Head of caudate nucleus (tissue), 42 donors: ENCODE measurements around the gene GPX2.

ENCODE experiments used
- DNase-seq, 42 donors: peaks; one replicate each; pipeline versions ENCODE4 v3.0.0 to v3.0.0-alpha.2; 2020 to 2021; ENCODE audit warnings: mixed read lengths in 7 of 42
- intact Hi-C: fragments of 100-400 bp; cut with DNase I; formaldehyde crosslinking; loops from one replicate; pipeline ENCODE4 v1.15.0; 2022

Gene GPX2

GRCh38 chr14:64945431-64946178, 3.1 kb upstream of the GPX2 start:
- peak in 2 of 42 donors; percentile 13 to 23 for DNase-seq
- intact Hi-C loops, result no loop called here

GRCh38 chr14:64944861-64945260, 2.3 kb upstream of the GPX2 start:
- DNase-seq, result peak in 2 of 42 donors; percentile 10 to 21
- intact Hi-C loops, result no loop called here

DNA sequence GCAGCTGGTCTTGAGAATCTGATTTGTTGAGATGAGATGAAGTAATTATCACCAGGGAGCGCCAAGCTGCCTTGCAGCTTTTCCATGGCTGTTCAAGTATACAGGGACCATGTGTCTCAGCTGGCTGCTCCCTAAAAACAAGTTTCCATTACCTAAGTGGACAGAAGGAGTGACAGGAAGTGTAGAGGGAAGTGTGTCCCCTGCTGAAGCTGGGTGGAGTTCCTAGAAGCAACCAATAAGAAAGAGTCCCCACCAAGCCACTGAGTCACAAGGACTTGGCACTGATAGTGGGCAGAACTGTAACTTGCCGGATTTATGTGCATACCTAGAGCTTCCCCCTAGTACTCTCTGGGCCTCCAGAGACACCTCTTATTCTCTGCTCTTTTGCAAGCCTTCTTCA, 1.5 kb upstream of the GPX2 start:
- DNase-seq, result peak in 2 of 42 donors; percentile 8 to 19
- intact Hi-C loops, result no loop called here

GRCh38 chr14:64943556-64943955, 1.0 kb upstream of the GPX2 start:
- intact Hi-C loops, result no loop called here
- peak in 2 of 42 donors; percentile 11 to 14 for DNase-seq

- intact Hi-C loops, result no loop called here
- no peak for DNase-seq
These were observed 2.1 kb downstream of the GPX2 start for GRCh38 chr14:64940336-64940910.

DNA sequence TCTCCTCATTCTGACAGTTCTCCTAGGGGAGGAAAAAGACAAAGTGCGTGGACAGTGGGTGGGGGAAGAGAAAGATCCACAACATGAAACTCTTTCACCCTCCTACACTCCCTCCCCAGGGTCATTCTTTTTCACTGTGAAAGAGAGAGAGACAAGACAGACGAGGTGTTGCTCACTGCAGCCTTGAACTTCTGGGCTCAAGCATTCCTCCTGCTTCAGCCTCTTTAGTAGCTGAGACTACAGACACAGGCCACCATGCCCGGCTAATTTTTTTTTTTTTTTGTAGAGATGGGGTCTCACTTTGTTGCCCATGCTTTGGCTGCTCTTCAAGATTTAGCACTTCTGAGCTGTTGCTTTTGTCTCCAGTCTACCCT, 2.7 kb downstream of the GPX2 start:
- intact Hi-C loops, result no loop called here
- DNase-seq, result no peak

DNA sequence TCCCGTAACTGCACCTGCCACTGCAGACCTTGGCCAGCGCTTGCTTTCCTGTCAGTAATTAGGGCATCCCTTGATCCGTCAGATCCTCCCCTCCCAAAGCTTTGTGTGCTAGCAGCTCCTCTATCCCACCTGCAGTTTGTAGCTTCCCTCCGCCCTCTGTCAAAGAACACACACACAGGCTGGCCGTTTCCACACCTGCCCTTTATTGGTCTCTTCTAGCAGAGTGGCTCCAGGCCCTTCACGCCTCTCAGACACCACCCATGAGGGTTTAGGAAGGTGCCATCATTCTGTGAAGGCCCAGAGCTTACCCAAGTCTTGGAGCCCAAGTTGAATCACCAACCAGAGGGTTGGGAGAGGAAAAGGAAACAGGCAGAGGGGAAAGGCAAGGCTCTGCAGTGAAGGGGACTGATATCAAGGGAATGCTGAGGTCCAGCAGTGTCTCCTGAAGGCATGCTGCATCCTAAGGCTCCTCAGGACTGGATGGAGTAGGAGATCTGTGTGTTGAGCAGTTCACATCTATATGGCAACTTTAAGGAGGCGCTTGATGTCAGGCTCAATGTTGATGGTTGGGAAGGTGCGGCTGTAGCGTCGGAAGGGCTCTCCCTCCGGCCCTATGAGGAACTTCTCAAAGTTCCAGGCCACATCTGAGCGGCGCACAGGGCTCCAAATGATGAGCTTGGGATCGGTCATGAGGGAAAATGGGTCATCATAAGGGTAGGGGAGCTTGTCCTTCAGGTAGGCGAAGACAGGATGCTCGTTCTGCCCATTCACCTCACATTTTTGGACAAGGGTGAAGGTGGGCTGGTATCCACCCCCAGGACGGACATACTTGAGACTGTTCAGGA, 3.4 kb downstream of the GPX2 start:
- intact Hi-C loops, result no loop called here
- no peak for DNase-seq

- DNase-seq, result peak in 1 of 42 donors; percentile 11
These were observed 4.7 kb downstream of the GPX2 start for GRCh38 chr14:64937821-64938193.

GRCh38 chr14:64937171-64937820, 5.2 kb downstream of the GPX2 start:
- intact Hi-C loops, result no loop called here
- no peak for DNase-seq

More at GRCh38 chr14:64937821-64938193, 4.7 kb downstream of the GPX2 start:
- intact Hi-C loops, result no loop called here

DNA sequence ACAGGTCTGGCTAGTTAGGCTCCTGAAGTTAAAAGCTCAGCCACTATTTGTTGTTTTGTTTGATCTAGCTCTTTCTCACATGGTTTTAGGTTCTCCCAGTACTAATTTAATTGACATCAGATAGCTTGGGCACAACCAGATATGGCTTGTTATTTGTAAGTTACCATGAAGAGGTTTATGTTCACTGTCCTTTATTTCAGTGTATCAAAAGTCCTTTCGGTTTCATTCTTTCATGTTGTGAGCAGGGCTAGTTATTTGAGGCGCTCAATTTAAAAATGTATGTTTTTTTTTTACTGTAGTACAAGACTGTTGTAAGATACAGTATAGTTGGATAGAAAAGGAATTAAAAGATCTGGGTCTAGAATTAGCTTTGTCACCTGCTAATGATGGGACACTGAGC, 7.0 kb downstream of the GPX2 start:
- DNase-seq, result no peak
- intact Hi-C loops, result no loop called here

GRCh38 chr14:64934338-64934929, 8.1 kb downstream of the GPX2 start:
- intact Hi-C loops, result no loop called here
- DNase-seq, result no peak

DNA sequence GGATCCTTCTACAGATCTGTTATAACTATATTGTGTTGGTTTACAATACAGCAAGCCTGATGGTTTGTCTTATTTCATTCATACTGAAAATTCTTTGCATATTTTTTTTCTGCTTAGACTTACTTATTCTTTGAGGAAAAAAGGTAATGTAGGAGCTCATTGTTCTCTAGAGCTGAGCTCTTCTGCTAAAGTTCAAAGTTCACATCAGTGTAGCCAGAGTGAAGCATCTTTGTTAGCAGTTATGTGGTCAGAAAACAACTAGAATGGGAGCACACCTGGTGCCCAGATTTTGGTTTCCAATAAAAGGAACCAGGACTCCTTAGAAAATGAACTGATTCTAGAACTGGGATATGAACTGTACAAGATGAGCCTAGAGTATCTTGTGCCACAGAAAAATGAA, 10.3 kb downstream of the GPX2 start:
- DNase-seq, result no peak
- intact Hi-C loops, result no loop called here

DNA sequence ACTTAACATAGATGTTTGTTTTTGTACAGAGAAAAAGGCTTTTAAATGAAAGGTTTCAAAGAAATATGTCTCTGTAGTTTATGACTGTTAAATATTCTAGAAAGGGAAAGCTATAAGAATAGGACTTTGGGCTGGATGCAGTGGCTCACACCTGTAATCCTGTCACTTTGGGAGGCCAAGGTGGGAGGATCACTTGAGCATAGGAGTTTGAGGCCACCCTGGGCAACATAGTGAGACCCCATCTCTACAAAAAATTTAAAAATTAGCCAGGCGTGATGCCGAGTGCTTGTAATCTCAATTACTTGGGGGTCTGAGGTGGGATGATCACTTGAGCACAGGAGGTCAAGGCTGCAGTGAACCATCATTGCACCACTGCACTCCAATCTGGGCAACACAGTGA, 11.4 kb downstream of the GPX2 start:
- DNase-seq, result no peak
- intact Hi-C loops, result no loop called here

- DNase-seq, result no peak
- intact Hi-C loops, result no loop called here
These were observed 12.3 kb downstream of the GPX2 start for GRCh38 chr14:64930085-64930843.

GRCh38 chr14:64929014-64929359, 13.6 kb downstream of the GPX2 start:
- intact Hi-C loops, result no loop called here
- DNase-seq, result no peak

DNA sequence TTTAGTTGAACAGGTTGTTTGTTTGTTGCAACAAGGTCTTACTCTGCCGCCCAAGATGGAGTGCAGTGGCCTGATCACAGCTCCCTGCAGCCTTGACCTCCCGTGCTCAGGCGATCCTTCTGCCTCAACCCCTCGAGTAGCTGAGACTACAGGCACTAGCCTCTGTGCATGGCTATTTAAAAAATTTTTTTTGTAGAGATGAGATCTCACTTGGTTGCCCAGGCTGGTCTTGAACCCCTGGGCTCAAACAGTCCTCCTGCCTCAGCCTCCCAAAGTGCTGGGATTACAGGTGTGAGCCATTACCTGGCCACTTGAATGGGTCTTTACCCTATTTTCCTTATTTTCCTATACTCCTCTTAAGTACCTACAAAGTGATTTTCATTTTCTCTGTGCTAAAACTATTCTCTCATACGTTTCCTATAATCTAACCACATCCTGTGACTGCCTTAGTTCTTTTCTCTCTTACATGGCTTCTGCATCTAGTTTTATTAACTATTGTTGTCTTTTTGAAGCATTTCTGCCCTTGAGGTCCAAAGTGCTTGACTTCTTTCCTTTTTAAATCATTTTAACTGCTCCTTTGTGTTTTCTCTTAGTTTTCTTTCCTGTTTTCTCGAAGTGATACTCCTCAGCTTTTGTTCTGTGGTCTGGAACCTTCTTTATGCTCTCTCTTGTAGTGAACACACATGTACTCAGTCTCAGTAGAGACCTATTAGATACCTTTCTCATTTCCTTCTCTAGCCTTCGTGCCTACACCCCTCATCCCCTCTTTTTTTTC, 14.1 kb downstream of the GPX2 start:
- no peak for DNase-seq
- intact Hi-C loops, result no loop called here

- intact Hi-C loops, result no loop called here
- no peak for DNase-seq
These were observed 15.5 kb downstream of the GPX2 start for GRCh38 chr14:64927031-64927430.

DNA sequence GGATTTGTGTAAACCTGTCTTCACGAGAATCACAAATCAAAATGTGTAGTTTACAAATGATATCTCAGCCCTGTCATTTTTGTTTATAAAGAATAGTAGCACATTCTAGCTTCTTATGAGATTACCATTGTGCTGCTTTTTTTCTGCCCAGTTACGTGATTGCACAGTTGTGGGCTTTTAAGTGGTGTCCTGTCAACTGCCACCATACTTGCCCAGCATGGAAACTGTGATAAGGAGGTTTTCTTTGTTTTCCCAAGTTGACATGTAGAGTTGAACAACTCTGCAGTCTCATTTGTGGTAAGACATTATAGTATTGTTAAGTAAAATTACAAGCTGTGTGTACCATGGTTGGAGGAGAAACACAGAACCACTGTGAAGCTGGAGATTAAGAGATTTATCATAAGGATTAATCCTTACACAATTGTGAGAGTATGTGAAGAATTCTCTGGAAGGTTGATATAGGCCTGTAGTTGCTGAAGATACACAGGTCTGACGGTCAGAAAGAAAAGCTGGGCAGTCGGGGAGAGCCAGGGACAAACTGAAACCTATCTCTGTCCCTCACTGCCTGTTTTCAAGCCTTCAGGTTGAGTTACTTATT, 16.0 kb downstream of the GPX2 start:
- no peak for DNase-seq
- intact Hi-C loops, result no loop called here
